ENCODE results near the gene HNRNPF.

GRCh38 chr10:43344051-43344450 is 64.9 kb downstream of the HNRNPF start:
- TF ChIP-seq, protein P1, sequence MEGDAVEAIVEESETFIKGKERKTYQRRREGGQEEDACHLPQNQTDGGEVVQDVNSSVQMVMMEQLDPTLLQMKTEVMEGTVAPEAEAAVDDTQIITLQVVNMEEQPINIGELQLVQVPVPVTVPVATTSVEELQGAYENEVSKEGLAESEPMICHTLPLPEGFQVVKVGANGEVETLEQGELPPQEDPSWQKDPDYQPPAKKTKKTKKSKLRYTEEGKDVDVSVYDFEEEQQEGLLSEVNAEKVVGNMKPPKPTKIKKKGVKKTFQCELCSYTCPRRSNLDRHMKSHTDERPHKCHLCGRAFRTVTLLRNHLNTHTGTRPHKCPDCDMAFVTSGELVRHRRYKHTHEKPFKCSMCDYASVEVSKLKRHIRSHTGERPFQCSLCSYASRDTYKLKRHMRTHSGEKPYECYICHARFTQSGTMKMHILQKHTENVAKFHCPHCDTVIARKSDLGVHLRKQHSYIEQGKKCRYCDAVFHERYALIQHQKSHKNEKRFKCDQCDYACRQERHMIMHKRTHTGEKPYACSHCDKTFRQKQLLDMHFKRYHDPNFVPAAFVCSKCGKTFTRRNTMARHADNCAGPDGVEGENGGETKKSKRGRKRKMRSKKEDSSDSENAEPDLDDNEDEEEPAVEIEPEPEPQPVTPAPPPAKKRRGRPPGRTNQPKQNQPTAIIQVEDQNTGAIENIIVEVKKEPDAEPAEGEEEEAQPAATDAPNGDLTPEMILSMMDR (IDR thresholded peaks at IDR 0.05), result no peak
- no peak for TF ChIP-seq POLR2A (IDR thresholded peaks at IDR 0.05)

Measured in Peyer's patch (tissue), 4 donors.